CD4-positive, alpha-beta T cell (primary cell): ENCODE measurements around the gene CADM2. TPM values are rescaled to one million over a fixed set of nuclear protein-coding genes. Genes with fewer than 3 reads are reported as not detected.

ENCODE experiments used
- ATAC-seq: fragments of 200-7000 bp; cut with Tn5 transposase; one replicate; pipeline ENCODE4 v1.10.0; 2022; ENCODE audit warnings: mild to moderate bottlenecking; ENCODE audit not compliant: poor library complexity
- CTCF ChIA-PET: fragments of 350-600 bp; sonication (Branson Sonifier 250); formaldehyde crosslinking; loops from one replicate; lab custom pipeline; 2021; ENCODE audit warnings: antibody characterized with exemption, inconsistent platforms; lab: Charles Lee
- POLR2A ChIA-PET: fragments of 350-600 bp; sonication (Branson Sonifier 250); formaldehyde crosslinking; loops from one replicate; lab custom pipeline; 2021; ENCODE audit warnings: antibody characterized with exemption, inconsistent platforms; lab: Charles Lee
- DNase-seq, 14 experiments: peaks; one replicate each; pipeline ENCODE4 v3.0.0-alpha.2; 2013 to 2020; ENCODE audit warnings: mixed read lengths in 2 of 14
- H3K27ac ChIP-seq, 2 donors: one replicate each; pipeline versions ENCODE4 v1.5.1 to v1.7.0; 2013; ENCODE audit warnings: low read length in 2 of 2, low read depth in 1 of 2, mild to moderate bottlenecking in 1 of 2
- H3K27me3 ChIP-seq, 2 experiments: 1 replicate in 1 of 2; 2 replicates in 1 of 2; pipeline versions ENCODE4 v1.6.1 to v1.7.0; 2013; ENCODE audit warnings: low read length in 2 of 2, control low read depth in 1 of 2, mild to moderate bottlenecking in 1 of 2, moderate library complexity in 1 of 2; ENCODE audit not compliant: insufficient read depth in 2 of 2, control insufficient read depth in 1 of 2
- H3K36me3 ChIP-seq: one replicate; pipeline ENCODE4 v1.6.1; 2013; ENCODE audit warnings: low read length, control low read depth; ENCODE audit not compliant: insufficient read depth
- H3K4me1 ChIP-seq: one replicate; pipeline ENCODE4 v1.6.1; 2013; ENCODE audit warnings: low read length, control low read depth; ENCODE audit not compliant: insufficient read depth
- H3K4me3 ChIP-seq: one replicate; pipeline ENCODE4 v1.5.1; 2013; ENCODE audit warnings: mild to moderate bottlenecking, low read length, moderate library complexity
- H3K9me3 ChIP-seq, 2 experiments: 1 replicate in 1 of 2; 2 replicates in 1 of 2; pipeline versions ENCODE4 v1.6.1 to v1.7.0; 2013; ENCODE audit warnings: low read length in 2 of 2, mild to moderate bottlenecking in 2 of 2, control low read depth in 1 of 2, moderate library complexity in 1 of 2; ENCODE audit not compliant: control insufficient read depth in 1 of 2, insufficient read depth in 1 of 2
- H3K27ac Mint-ChIP-seq: one replicate; pipeline ENCODE4 v1.8.0; 2020; ENCODE audit warnings: mixed read lengths
- H3K27me3 Mint-ChIP-seq: one replicate; pipeline ENCODE4 v1.8.0; 2021; ENCODE audit warnings: mixed read lengths
- H3K36me3 Mint-ChIP-seq: one replicate; pipeline ENCODE4 v1.8.0; 2021; ENCODE audit warnings: low read depth, mixed read lengths
- H3K4me1 Mint-ChIP-seq: one replicate; pipeline ENCODE4 v1.8.0; 2021; ENCODE audit warnings: low read depth, mixed read lengths
- H3K4me3 Mint-ChIP-seq: one replicate; pipeline ENCODE4 v1.8.0; 2020; ENCODE audit warnings: mild to moderate bottlenecking, mixed read lengths
- H3K9me3 Mint-ChIP-seq: one replicate; pipeline ENCODE4 v1.8.0; 2020; ENCODE audit warnings: mixed read lengths
- CTCF ChIP-seq: fragments of 200-600 bp; IDR thresholded peaks from one replicate; pipeline ENCODE4 v1.8.0; 2022; ENCODE audit warnings: antibody characterized with exemption, mild to moderate bottlenecking
- intact Hi-C, 2 experiments: fragments of 100-400 bp; cut with DNase I in 1 of 2; cut with micrococcal nuclease in 1 of 2; formaldehyde crosslinking; loops; one replicate each; pipeline versions ENCODE4 v1.15.1 to v1.9.0; 2023 to 2025; cut with DNase I, micrococcal nuclease
- total RNA-seq, 174 experiments: library from RNA in 2 of 174; stranded (reverse) in 2 of 174; gene quantifications; one replicate each; pipeline ENCODE4 v1.2.3 and lab custom pipeline; 2021 to 2026

Gene CADM2
- total RNA-seq, 2 experiments from 2014 or later, result 0.03 to 0.11 TPM

- DNase-seq, result peak in 11 of 14 experiments; percentile 1 to 50 (median 11)
- Mint-ChIP-seq H3K4me1 (no peaks in the 10 kb centered on the region), H3K36me3 (no peaks in the 10 kb centered on the region), H3K27me3 (no peaks in the 10 kb centered on the region), H3K4me3 (no peak overlapping the region), H3K9me3 (no peaks in the 10 kb centered on the region), H3K27ac (no peak overlapping the region)
- no peak for ATAC-seq
- intact Hi-C loops, result loop anchor here in 1 of 2 experiments (5.0 kb wide), 1 partner anchor 1029 kb away; no protein-coding TSS in a partner anchor
- Histone ChIP-seq H3K27ac (no peak overlapping the region), H3K27me3 (no peaks in the 10 kb centered on the region), H3K4me1 (no peaks in the 10 kb centered on the region), H3K9me3 (no peaks in the 10 kb centered on the region), H3K36me3 (no peaks in the 10 kb centered on the region), H3K4me3 (no peak overlapping the region)
- ChIA-PET CTCF (no interaction called here), POLR2A (no interaction called here)
- TF ChIP-seq CTCF, result peak; percentile 76
Measured at GRCh38 chr3:85576091-85576690, 617.4 kb downstream of the CADM2 start.

DNA sequence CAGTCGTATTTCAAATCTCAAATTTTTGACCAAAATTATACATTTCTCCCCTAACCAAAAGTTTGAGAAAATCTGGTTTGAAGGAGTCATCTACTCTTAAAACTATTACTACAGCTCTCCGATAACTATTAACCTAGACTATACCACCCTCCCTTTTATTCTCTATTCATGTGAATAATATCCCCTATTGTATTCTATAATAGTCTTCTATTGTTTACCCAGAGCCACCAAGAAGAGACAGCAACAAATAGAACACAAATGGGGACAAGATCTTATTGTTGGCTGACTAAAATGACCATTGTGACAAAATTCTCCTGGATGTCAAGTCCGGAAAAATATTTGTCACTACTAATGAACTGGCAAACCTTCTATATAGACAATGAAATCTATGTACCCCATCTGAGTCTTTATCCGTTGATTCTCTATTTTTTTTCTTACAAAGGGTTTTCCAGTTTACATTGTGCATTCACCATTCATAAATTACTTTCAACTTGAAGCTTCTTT, 618.0 kb downstream of the CADM2 start:
- no peaks in the 10 kb centered on the region for H3K36me3 ChIP-seq
- POLR2A ChIA-PET, result no interaction called here

GRCh38 chr3:85584779-85585356, 626.1 kb downstream of the CADM2 start:
- Histone ChIP-seq H3K9me3 (no peaks in the 10 kb centered on the region), H3K4me3 (no peak overlapping the region), H3K4me1 (no peaks in the 10 kb centered on the region), H3K27me3 (no peaks in the 10 kb centered on the region), H3K36me3 (no peaks in the 10 kb centered on the region), H3K27ac (no peak overlapping the region)
- DNase-seq, result no peak
- Mint-ChIP-seq H3K27ac (no peak overlapping the region), H3K4me3 (no peak overlapping the region), H3K36me3 (no peaks in the 10 kb centered on the region), H3K27me3 (no peaks in the 10 kb centered on the region), H3K4me1 (no peaks in the 10 kb centered on the region), H3K9me3 (no peaks in the 10 kb centered on the region)
- POLR2A ChIA-PET, result no interaction called here
- TF ChIP-seq CTCF, result no peak
- intact Hi-C loops, result no loop called here
- no peak for ATAC-seq
- CTCF ChIA-PET, result no interaction called here

More for the DNA sequence above, 618.0 kb downstream of the CADM2 start:
- no peak overlapping the region for H3K27ac Mint-ChIP-seq
- H3K27me3 Mint-ChIP-seq, result no peaks in the 10 kb centered on the region
- no peak overlapping the region for H3K4me3 Mint-ChIP-seq
- ATAC-seq (no peak), DNase-seq (no peak)
- H3K4me1 ChIP-seq, result no peaks in the 10 kb centered on the region
- TF ChIP-seq CTCF, result no peak
- H3K4me1 Mint-ChIP-seq, result no peaks in the 10 kb centered on the region
- H3K9me3 Mint-ChIP-seq, result no peaks in the 10 kb centered on the region
- H3K27me3 ChIP-seq, result no peaks in the 10 kb centered on the region
- CTCF ChIA-PET, result no interaction called here
- intact Hi-C loops, result loop anchor here in 1 of 2 experiments (5.0 kb wide), 1 partner anchor 1029 kb away; no protein-coding TSS in a partner anchor
- H3K9me3 ChIP-seq, result no peaks in the 10 kb centered on the region
- H3K36me3 Mint-ChIP-seq, result no peaks in the 10 kb centered on the region
- no peak overlapping the region for H3K27ac ChIP-seq
- H3K4me3 ChIP-seq, result no peak overlapping the region
